Glutamatergic neuron (in vitro differentiated cells): ENCODE measurements around the gene ACVR2B. TPM values are rescaled to one million over a fixed set of nuclear protein-coding genes. Genes with fewer than 3 reads are reported as not detected.

Experiments used
- DNase-seq: peaks from one replicate; pipeline ENCODE4 v3.0.0; 2022
- H3K27ac Mint-ChIP-seq: one replicate; pipeline ENCODE4 v1.8.0; 2020; ENCODE audit warnings: mild to moderate bottlenecking, mixed read lengths, inconsistent platforms; ENCODE audit not compliant: unreplicated experiment
- H3K27me3 Mint-ChIP-seq: one replicate; pipeline ENCODE4 v1.8.0; 2020; ENCODE audit warnings: mild to moderate bottlenecking, moderate library complexity, mixed read lengths, inconsistent platforms; ENCODE audit not compliant: unreplicated experiment
- H3K36me3 Mint-ChIP-seq: one replicate; pipeline ENCODE4 v1.8.0; 2020; ENCODE audit warnings: mild to moderate bottlenecking, mixed read lengths, inconsistent platforms; ENCODE audit not compliant: unreplicated experiment
- H3K4me1 Mint-ChIP-seq: one replicate; pipeline ENCODE4 v1.8.0; 2020; ENCODE audit warnings: mild to moderate bottlenecking, low read depth, mixed read lengths, inconsistent platforms; ENCODE audit not compliant: unreplicated experiment
- H3K4me3 Mint-ChIP-seq: one replicate; pipeline ENCODE4 v1.8.0; 2020; ENCODE audit warnings: mild to moderate bottlenecking, mixed read lengths, inconsistent platforms; ENCODE audit not compliant: unreplicated experiment
- H3K9me3 Mint-ChIP-seq: one replicate; pipeline ENCODE4 v1.8.0; 2020; ENCODE audit warnings: mild to moderate bottlenecking, moderate library complexity, mixed read lengths, inconsistent platforms; ENCODE audit not compliant: unreplicated experiment
- total RNA-seq: library from RNA; stranded (reverse); fragmentation: NEBNext Ultra II Directional; extraction: Animal tissue kit (Norgen Biotek cat#: 25700); gene quantifications from one replicate; pipeline ENCODE4 v1.2.1, GENCODE V29; 2021; ENCODE audit not compliant: unreplicated experiment
- TF ChIP-seq, protein P1 (sequence below): fragments of 200-600 bp; sonication (generic); IDR thresholded peaks from one replicate; pipeline ENCODE4 v1.5.0; 2021; ENCODE audit not compliant: partially characterized antibody, unreplicated experiment

Gene ACVR2B
- total RNA-seq, 1 donor from 2014 or later, result 122 TPM

GRCh38 chr3:38453913-38454177 lies 155 bp downstream of the ACVR2B start:
- Mint-ChIP-seq H3K27me3 (peaks cover 20% of the 10 kb centered on the region), H3K27ac (no peak overlapping the region), H3K4me1 (peaks cover 16% of the 10 kb centered on the region), H3K9me3 (peaks cover 14% of the 10 kb centered on the region), H3K36me3 (no peaks in the 10 kb centered on the region), H3K4me3 (peak overlapping the region; percentile 57)
- TF ChIP-seq, protein P1, sequence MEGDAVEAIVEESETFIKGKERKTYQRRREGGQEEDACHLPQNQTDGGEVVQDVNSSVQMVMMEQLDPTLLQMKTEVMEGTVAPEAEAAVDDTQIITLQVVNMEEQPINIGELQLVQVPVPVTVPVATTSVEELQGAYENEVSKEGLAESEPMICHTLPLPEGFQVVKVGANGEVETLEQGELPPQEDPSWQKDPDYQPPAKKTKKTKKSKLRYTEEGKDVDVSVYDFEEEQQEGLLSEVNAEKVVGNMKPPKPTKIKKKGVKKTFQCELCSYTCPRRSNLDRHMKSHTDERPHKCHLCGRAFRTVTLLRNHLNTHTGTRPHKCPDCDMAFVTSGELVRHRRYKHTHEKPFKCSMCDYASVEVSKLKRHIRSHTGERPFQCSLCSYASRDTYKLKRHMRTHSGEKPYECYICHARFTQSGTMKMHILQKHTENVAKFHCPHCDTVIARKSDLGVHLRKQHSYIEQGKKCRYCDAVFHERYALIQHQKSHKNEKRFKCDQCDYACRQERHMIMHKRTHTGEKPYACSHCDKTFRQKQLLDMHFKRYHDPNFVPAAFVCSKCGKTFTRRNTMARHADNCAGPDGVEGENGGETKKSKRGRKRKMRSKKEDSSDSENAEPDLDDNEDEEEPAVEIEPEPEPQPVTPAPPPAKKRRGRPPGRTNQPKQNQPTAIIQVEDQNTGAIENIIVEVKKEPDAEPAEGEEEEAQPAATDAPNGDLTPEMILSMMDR, result no peak
- DNase-seq, result no peak

DNA sequence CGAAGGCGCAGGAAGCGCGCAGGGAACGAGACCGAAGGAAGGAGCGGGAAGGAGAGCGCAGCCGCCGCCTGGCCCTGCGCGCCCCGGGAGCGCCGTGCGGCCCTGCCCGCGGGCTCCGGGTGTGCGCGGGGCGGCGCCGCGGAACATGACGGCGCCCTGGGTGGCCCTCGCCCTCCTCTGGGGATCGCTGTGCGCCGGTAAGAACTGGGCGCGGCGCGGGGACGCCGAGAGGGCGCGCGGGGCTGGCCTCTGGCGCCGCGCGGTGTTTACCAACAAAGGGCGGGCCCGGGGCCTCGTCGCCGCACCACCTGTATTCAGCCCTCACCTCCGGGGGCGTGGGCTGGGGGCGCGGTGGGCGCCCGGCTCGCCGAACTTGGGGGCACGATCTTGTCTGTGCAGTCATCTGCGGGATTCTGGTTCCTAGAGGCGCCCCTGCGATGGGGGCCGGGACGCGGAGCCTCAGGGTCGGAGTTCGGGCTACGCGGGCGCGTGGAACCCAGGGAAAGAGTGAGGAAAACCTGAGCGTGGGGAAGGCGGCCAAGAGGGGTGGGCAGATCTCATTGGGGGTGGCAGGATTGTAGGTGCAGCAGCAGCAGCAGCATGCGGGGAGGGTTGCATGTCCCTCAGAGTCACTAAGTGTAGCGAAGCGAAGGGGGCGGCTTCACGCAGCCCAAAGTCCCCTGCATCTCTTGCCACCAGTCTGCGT lies 641 bp downstream of the ACVR2B start:
- H3K9me3 Mint-ChIP-seq, result peaks cover 14% of the 10 kb centered on the region
- TF ChIP-seq, protein P1, result no peak
- peaks cover 20% of the 10 kb centered on the region for H3K27me3 Mint-ChIP-seq
- peaks cover 16% of the 10 kb centered on the region for H3K4me1 Mint-ChIP-seq
- peak overlapping the region; percentile 98 for H3K4me3 Mint-ChIP-seq
- no peaks in the 10 kb centered on the region for H3K36me3 Mint-ChIP-seq
- DNase-seq, result peak; percentile 57
- H3K27ac Mint-ChIP-seq, result peak overlapping the region; percentile 100

DNA sequence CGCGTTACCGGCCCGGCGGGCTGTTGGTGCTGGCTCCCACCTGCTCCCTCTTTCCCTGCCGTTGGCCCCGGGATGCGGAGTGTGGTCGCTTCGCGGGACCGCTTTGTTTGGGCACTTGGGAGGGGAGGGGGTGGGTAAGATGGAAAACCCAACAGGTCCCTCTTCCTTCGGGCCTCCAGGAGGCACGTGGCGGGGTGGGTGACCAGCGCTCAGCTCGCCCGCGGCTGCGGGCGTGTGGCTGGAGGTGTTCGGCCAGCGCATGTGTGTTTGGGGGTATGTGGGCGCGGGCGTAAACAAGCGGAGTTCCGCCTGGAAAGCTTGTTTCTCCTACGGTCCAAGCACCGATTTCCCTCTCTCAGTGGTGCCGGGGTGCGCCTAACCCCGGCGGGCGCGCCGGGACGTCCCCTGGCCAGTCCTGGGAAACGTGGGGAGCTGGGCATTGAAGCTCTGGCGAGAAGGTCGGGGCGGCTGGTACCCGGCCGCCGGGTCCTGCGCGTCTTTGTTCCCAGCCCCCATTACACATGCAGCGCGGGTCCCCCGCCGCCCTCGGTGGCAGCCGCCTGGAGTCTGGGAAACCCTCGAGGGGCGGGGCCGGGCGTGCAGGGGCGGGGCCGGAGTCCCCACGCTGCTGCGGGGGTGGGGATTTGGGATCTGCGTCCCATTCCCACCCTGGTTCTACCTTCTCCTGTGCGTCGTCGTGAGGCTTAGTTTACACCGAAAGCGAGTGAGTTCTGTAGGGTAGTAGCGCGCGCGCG lies 1.4 kb downstream of the ACVR2B start:
- H3K27ac Mint-ChIP-seq, result peak overlapping the region; percentile 100
- TF ChIP-seq, protein P1, result no peak
- H3K36me3 Mint-ChIP-seq, result no peaks in the 10 kb centered on the region
- peaks cover 14% of the 10 kb centered on the region for H3K9me3 Mint-ChIP-seq
- H3K27me3 Mint-ChIP-seq, result peaks cover 20% of the 10 kb centered on the region
- peaks cover 19% of the 10 kb centered on the region for H3K4me1 Mint-ChIP-seq
- peak; percentile 93 for DNase-seq
- H3K4me3 Mint-ChIP-seq, result peak overlapping the region; percentile 98

DNA sequence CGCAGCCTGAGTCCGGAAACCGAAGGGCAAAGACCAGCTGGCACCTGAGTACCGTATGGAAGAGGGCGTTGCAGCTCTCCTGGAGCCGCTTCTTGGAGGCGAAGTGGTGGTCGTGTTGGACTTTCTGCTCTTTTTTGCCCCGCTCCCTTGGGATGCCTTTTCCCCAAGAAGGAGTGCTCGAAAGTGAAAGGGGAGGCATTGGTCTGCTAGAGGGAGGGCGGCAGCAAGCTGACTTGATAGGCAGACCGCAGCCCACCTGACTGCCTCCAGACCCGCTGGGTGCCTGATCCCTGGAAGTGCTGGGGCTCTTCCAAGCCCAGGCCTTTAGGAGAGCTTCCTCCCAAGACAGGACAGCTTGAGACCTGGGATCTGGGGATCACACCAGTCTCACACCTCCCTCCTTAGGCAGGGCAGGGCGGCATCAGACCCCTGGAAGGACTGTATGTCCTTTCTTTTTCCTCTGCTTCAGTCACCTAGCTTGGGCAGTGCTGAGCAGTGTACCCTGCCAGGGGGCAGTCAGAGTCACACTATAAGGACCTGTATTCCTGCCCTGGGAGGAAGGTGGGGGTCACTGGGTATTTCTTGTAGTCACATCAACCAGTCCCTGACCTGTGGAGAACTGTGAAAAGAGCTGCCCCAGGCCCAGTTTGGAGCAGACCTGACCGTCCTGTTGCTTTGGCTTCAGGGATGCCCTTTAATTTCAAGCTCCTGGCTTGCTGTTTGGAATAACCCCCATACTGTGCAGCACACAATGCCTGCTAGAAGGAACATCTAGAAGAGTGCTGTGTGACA lies 2.1 kb downstream of the ACVR2B start:
- peaks cover 23% of the 10 kb centered on the region for H3K27me3 Mint-ChIP-seq
- H3K4me3 Mint-ChIP-seq, result peak overlapping the region; percentile 98
- H3K27ac Mint-ChIP-seq, result peak overlapping the region; percentile 92
- no peaks in the 10 kb centered on the region for H3K36me3 Mint-ChIP-seq
- TF ChIP-seq, protein P1, result no peak
- H3K9me3 Mint-ChIP-seq, result peaks cover 14% of the 10 kb centered on the region
- H3K4me1 Mint-ChIP-seq, result peaks cover 27% of the 10 kb centered on the region
- DNase-seq, result peak; percentile 71
